ENCODE measurements around the gene DLEC1.

Gene DLEC1

GRCh38 chr3:38008191-38008701 lies 30.8 kb upstream of the DLEC1 start:
- H3K4me3 Mint-ChIP-seq: no peak overlapping the region
- H3K4me1 Mint-ChIP-seq: peaks cover 14% of the 10 kb centered on the region
- no peak overlapping the region for H3K27ac Mint-ChIP-seq
- no peaks in the 10 kb centered on the region for H3K36me3 Mint-ChIP-seq
- H3K9me3 Mint-ChIP-seq: no peaks in the 10 kb centered on the region
- H3K27me3 Mint-ChIP-seq: no peaks in the 10 kb centered on the region

- Mint-ChIP-seq H3K9me3 (no peaks in the 10 kb centered on the region), H3K27me3 (no peaks in the 10 kb centered on the region), H3K4me1 (peaks cover 9% of the 10 kb centered on the region), H3K36me3 (no peaks in the 10 kb centered on the region), H3K4me3 (no peak overlapping the region), H3K27ac (no peak overlapping the region)
These were observed 29.9 kb upstream of the DLEC1 start for GRCh38 chr3:38008971-38009580.

- no peaks in the 10 kb centered on the region for H3K36me3 Mint-ChIP-seq
- no peak overlapping the region for H3K27ac Mint-ChIP-seq
- no peak overlapping the region for H3K4me3 Mint-ChIP-seq
- no peaks in the 10 kb centered on the region for H3K9me3 Mint-ChIP-seq
- H3K4me1 Mint-ChIP-seq: no peaks in the 10 kb centered on the region
- H3K27me3 Mint-ChIP-seq: no peaks in the 10 kb centered on the region
These were observed 29.0 kb upstream of the DLEC1 start for GRCh38 chr3:38009807-38010591.

- peaks cover 3% of the 10 kb centered on the region for H3K36me3 Mint-ChIP-seq
- H3K4me3 Mint-ChIP-seq: no peak overlapping the region
- no peaks in the 10 kb centered on the region for H3K9me3 Mint-ChIP-seq
- H3K4me1 Mint-ChIP-seq: no peaks in the 10 kb centered on the region
- no peak overlapping the region for H3K27ac Mint-ChIP-seq
- H3K27me3 Mint-ChIP-seq: no peaks in the 10 kb centered on the region
These were observed 27.9 kb upstream of the DLEC1 start for GRCh38 chr3:38011111-38011510.

GRCh38 chr3:38015485-38015884 lies 23.5 kb upstream of the DLEC1 start:
- no peaks in the 10 kb centered on the region for H3K9me3 Mint-ChIP-seq
- H3K4me3 Mint-ChIP-seq: no peak overlapping the region
- H3K27me3 Mint-ChIP-seq: no peaks in the 10 kb centered on the region
- H3K4me1 Mint-ChIP-seq: no peaks in the 10 kb centered on the region
- no peak overlapping the region for H3K27ac Mint-ChIP-seq
- H3K36me3 Mint-ChIP-seq: peaks cover 15% of the 10 kb centered on the region

- no peak overlapping the region for H3K27ac Mint-ChIP-seq
- no peaks in the 10 kb centered on the region for H3K27me3 Mint-ChIP-seq
- H3K4me3 Mint-ChIP-seq: no peak overlapping the region
- peaks cover 15% of the 10 kb centered on the region for H3K36me3 Mint-ChIP-seq
- H3K9me3 Mint-ChIP-seq: no peaks in the 10 kb centered on the region
- H3K4me1 Mint-ChIP-seq: no peaks in the 10 kb centered on the region
These were observed 23.0 kb upstream of the DLEC1 start for GRCh38 chr3:38015984-38016383.

GRCh38 chr3:38016410-38016809 lies 22.6 kb upstream of the DLEC1 start:
- H3K4me3 Mint-ChIP-seq: no peak overlapping the region
- H3K27ac Mint-ChIP-seq: peak overlapping the region; percentile 43

GRCh38 chr3:38016847-38017444 lies 22.1 kb upstream of the DLEC1 start:
- Mint-ChIP-seq H3K27ac (no peak overlapping the region), H3K4me1 (no peaks in the 10 kb centered on the region), H3K27me3 (no peaks in the 10 kb centered on the region), H3K9me3 (no peaks in the 10 kb centered on the region), H3K4me3 (no peak overlapping the region), H3K36me3 (peaks cover 15% of the 10 kb centered on the region)

More at GRCh38 chr3:38016410-38016809, 22.6 kb upstream of the DLEC1 start:
- Mint-ChIP-seq H3K27me3 (no peaks in the 10 kb centered on the region), H3K4me1 (no peaks in the 10 kb centered on the region), H3K9me3 (no peaks in the 10 kb centered on the region), H3K36me3 (peaks cover 15% of the 10 kb centered on the region)

- no peaks in the 10 kb centered on the region for H3K27me3 Mint-ChIP-seq
- no peaks in the 10 kb centered on the region for H3K4me1 Mint-ChIP-seq
- H3K36me3 Mint-ChIP-seq: peaks cover 15% of the 10 kb centered on the region
- no peak overlapping the region for H3K27ac Mint-ChIP-seq
- no peak overlapping the region for H3K4me3 Mint-ChIP-seq
- no peaks in the 10 kb centered on the region for H3K9me3 Mint-ChIP-seq
These were observed 21.3 kb upstream of the DLEC1 start for GRCh38 chr3:38017445-38018295.

GRCh38 chr3:38018296-38019266 lies 20.4 kb upstream of the DLEC1 start:
- no peak overlapping the region for H3K4me3 Mint-ChIP-seq
- no peaks in the 10 kb centered on the region for H3K27me3 Mint-ChIP-seq
- no peaks in the 10 kb centered on the region for H3K9me3 Mint-ChIP-seq
- no peak overlapping the region for H3K27ac Mint-ChIP-seq
- peaks cover 8% of the 10 kb centered on the region for H3K4me1 Mint-ChIP-seq
- peaks cover 15% of the 10 kb centered on the region for H3K36me3 Mint-ChIP-seq

- no peak overlapping the region for H3K27ac Mint-ChIP-seq
- no peak overlapping the region for H3K4me3 Mint-ChIP-seq
- H3K36me3 Mint-ChIP-seq: peaks cover 15% of the 10 kb centered on the region
These were observed 19.2 kb upstream of the DLEC1 start for GRCh38 chr3:38019658-38020341.

GRCh38 chr3:38020342-38020726 lies 18.7 kb upstream of the DLEC1 start:
- Mint-ChIP-seq H3K36me3 (peaks cover 15% of the 10 kb centered on the region), H3K9me3 (no peaks in the 10 kb centered on the region), H3K27ac (no peak overlapping the region), H3K4me3 (no peak overlapping the region), H3K4me1 (peaks cover 21% of the 10 kb centered on the region), H3K27me3 (no peaks in the 10 kb centered on the region)

More at GRCh38 chr3:38019658-38020341, 19.2 kb upstream of the DLEC1 start:
- H3K4me1 Mint-ChIP-seq: peaks cover 17% of the 10 kb centered on the region
- no peaks in the 10 kb centered on the region for H3K27me3 Mint-ChIP-seq
- H3K9me3 Mint-ChIP-seq: no peaks in the 10 kb centered on the region

GRCh38 chr3:38021196-38021595 lies 17.8 kb upstream of the DLEC1 start:
- Mint-ChIP-seq H3K9me3 (no peaks in the 10 kb centered on the region), H3K27ac (no peak overlapping the region), H3K4me1 (peaks cover 28% of the 10 kb centered on the region), H3K36me3 (peaks cover 12% of the 10 kb centered on the region), H3K4me3 (no peak overlapping the region), H3K27me3 (no peaks in the 10 kb centered on the region)

- peaks cover 28% of the 10 kb centered on the region for H3K4me1 Mint-ChIP-seq
- H3K27ac Mint-ChIP-seq: no peak overlapping the region
- H3K4me3 Mint-ChIP-seq: no peak overlapping the region
- H3K9me3 Mint-ChIP-seq: no peaks in the 10 kb centered on the region
- H3K36me3 Mint-ChIP-seq: peaks cover 3% of the 10 kb centered on the region
- no peaks in the 10 kb centered on the region for H3K27me3 Mint-ChIP-seq
These were observed 16.7 kb upstream of the DLEC1 start for GRCh38 chr3:38022301-38022700.

All from activated naive CD4-positive, alpha-beta T cell treated with anti-CD3 and anti-CD28 coated beads, Interleukin-2, amount 50 U/mL, for 24 hours (primary cell).